IMR-90 (cell line): ENCODE results near the gene MCTP1. TPM values are rescaled to one million over a fixed set of nuclear protein-coding genes. Genes with fewer than 3 reads are reported as not detected.

Experiments used
- ATAC-seq: fragments of 200-7000 bp; cut with Tn5 transposase; 2 replicates; pipeline ENCODE4 v1.9.1; 2020; ENCODE audit warnings: low read depth, mild to moderate bottlenecking, moderate library complexity
- BruUV-seq: library from RNA; stranded (reverse); fragments of 400-500 nt; replicated peaks from 2 replicates; lab custom pipeline; 2021; lab: Mats Ljungman, UMichigan
- CTCF ChIA-PET: fragments of 300-600 bp; formaldehyde crosslinking; extraction: SDS; loops from one replicate; lab custom pipeline; 2021; ENCODE audit warnings: antibody characterized with exemption; lab: Yijun Ruan, JAX
- POLR2A ChIA-PET: fragments of 300-600 bp; sonication (Branson Sonifier 250); formaldehyde crosslinking; loops from one replicate; lab custom pipeline; 2022; ENCODE audit warnings: antibody characterized with exemption; ENCODE audit not compliant: unreplicated experiment; lab: Charles Lee
- DNase-seq: peaks from one replicate; pipeline ENCODE4 v3.0.0; 2013
- H2AFZ ChIP-seq: replicated peaks from 2 replicates; pipeline ENCODE3; 2013; ENCODE audit warnings: low read length, mild to moderate bottlenecking; ENCODE audit not compliant: poor library complexity
- H2AK5ac ChIP-seq: 2 replicates; pipeline ENCODE4 v1.6.1; 2013; ENCODE audit warnings: low read depth, low read length, inconsistent platforms
- H2AK9ac ChIP-seq: replicated peaks from 2 replicates; pipeline ENCODE3; 2013; ENCODE audit warnings: mild to moderate bottlenecking, low read depth, low read length, moderate library complexity; ENCODE audit not compliant: poor library complexity
- H2BK120ac ChIP-seq: 2 replicates; pipeline ENCODE4 v1.6.1; 2013; ENCODE audit warnings: low read depth, low read length, inconsistent platforms
- H2BK15ac ChIP-seq: 3 replicates; pipeline ENCODE4 v1.6.1; 2013; ENCODE audit warnings: low read depth, low read length, inconsistent platforms
- H2BK20ac ChIP-seq: 2 replicates; pipeline ENCODE4 v1.6.1; 2013; ENCODE audit warnings: low read depth, mild to moderate bottlenecking, inconsistent platforms, low read length, moderate library complexity
- H2BK5ac ChIP-seq: 2 replicates; pipeline ENCODE4 v1.6.1; 2013; ENCODE audit warnings: mild to moderate bottlenecking, low read depth, low read length, inconsistent platforms; ENCODE audit not compliant: poor library complexity, severe bottlenecking
- H3K14ac ChIP-seq: replicated peaks from 2 replicates; pipeline ENCODE4 v1.6.1; 2013; ENCODE audit warnings: low read depth, low read length, inconsistent platforms
- H3K18ac ChIP-seq: 2 replicates; pipeline ENCODE4 v1.6.1; 2013; ENCODE audit warnings: low read depth, low read length, control low read depth
- H3K23ac ChIP-seq: 2 replicates; pipeline ENCODE4 v1.6.1; 2013; ENCODE audit warnings: low read depth, low read length, inconsistent platforms
- H3K27ac ChIP-seq: 2 replicates; pipeline ENCODE4 v1.5.1; 2013; ENCODE audit warnings: mild to moderate bottlenecking, control low read depth, low read length; ENCODE audit not compliant: insufficient read depth
- H3K27me3 ChIP-seq: 2 replicates; pipeline ENCODE4 v1.6.1; 2013; ENCODE audit warnings: low read length; ENCODE audit not compliant: control insufficient read depth, insufficient read depth
- H3K36me3 ChIP-seq: 2 replicates; pipeline ENCODE4 v1.6.1; 2013; ENCODE audit warnings: low read length, mixed read lengths; ENCODE audit not compliant: control insufficient read depth, insufficient read depth
- H3K4ac ChIP-seq: 2 replicates; pipeline ENCODE4 v1.6.1; 2013; ENCODE audit warnings: low read depth, low read length, inconsistent platforms
- H3K4me1 ChIP-seq: 2 replicates; pipeline ENCODE4 v1.6.1; 2013; ENCODE audit warnings: low read length, mixed read lengths; ENCODE audit not compliant: control insufficient read depth, insufficient read depth
- H3K4me2 ChIP-seq: 2 replicates; pipeline ENCODE4 v1.6.1; 2013; ENCODE audit warnings: low read depth, mild to moderate bottlenecking, control low read depth, low read length, moderate library complexity
- H3K4me3 ChIP-seq: 2 replicates; pipeline ENCODE4 v1.5.1; 2013; ENCODE audit warnings: low read depth, mild to moderate bottlenecking, control low read depth, low read length, moderate library complexity; ENCODE audit not compliant: insufficient read depth
- H3K56ac ChIP-seq: 2 replicates; pipeline ENCODE4 v1.6.1; 2013; ENCODE audit warnings: low read length, inconsistent platforms; ENCODE audit not compliant: insufficient read depth; ENCODE audit errors: extremely low read depth
- H3K79me1 ChIP-seq, 2 experiments: 2 replicates each; pipeline ENCODE4 v1.6.1; 2013; ENCODE audit warnings: low read length in 2 of 2, inconsistent platforms in 1 of 2, low read depth in 1 of 2
- H3K9ac ChIP-seq: 2 replicates; pipeline ENCODE4 v1.6.1; 2013; ENCODE audit warnings: low read depth, low read length, control low read depth
- H3K9me1 ChIP-seq: 2 replicates; pipeline ENCODE4 v1.6.1; 2013; ENCODE audit warnings: low read length, inconsistent platforms; ENCODE audit not compliant: insufficient read depth
- H3K9me3 ChIP-seq: 2 replicates; pipeline ENCODE4 v1.6.1; 2013; ENCODE audit warnings: low read length; ENCODE audit not compliant: control insufficient read depth, insufficient read depth
- H4K20me1 ChIP-seq: 2 replicates; pipeline ENCODE4 v1.6.1; 2013; ENCODE audit warnings: low read length, inconsistent platforms; ENCODE audit not compliant: insufficient read depth
- H4K5ac ChIP-seq: 2 replicates; pipeline ENCODE4 v1.6.1; 2013; ENCODE audit warnings: mild to moderate bottlenecking, low read depth, low read length, control low read depth
- H4K8ac ChIP-seq, 2 experiments: 2 replicates each; pipeline ENCODE4 v1.6.1; 2013; ENCODE audit warnings: low read depth in 2 of 2, low read length in 2 of 2, control low read depth in 1 of 2, inconsistent platforms in 1 of 2
- H4K91ac ChIP-seq: 2 replicates; pipeline ENCODE4 v1.6.1; 2013; ENCODE audit warnings: low read depth, low read length, inconsistent platforms; ENCODE audit not compliant: insufficient read depth
- BHLHE40 ChIP-seq: fragments of 150-350 bp; IDR thresholded peaks from 2 replicates; pipeline ENCODE4 v1.6.1; 2016; ENCODE audit warnings: mild to moderate bottlenecking, low read depth, low read length
- CEBPB ChIP-seq: IDR thresholded peaks from 2 replicates; pipeline ENCODE4 v1.6.1; 2012; ENCODE audit warnings: low read depth, low read length, improper control_type of control experiment
- CHD1 ChIP-seq: IDR thresholded peaks from 2 replicates; pipeline ENCODE4 v1.6.1; 2012; ENCODE audit warnings: low read depth, low read length, improper control_type of control experiment
- ELK1 ChIP-seq: fragments of 150-350 bp; IDR thresholded peaks from 2 replicates; pipeline ENCODE4 v1.6.1; 2016; ENCODE audit warnings: low read depth, mild to moderate bottlenecking, low read length, moderate library complexity, borderline replicate concordance
- FOS ChIP-seq: fragments of 150-350 bp; IDR thresholded peaks from 2 replicates; pipeline ENCODE4 v1.6.1; 2016; ENCODE audit warnings: low read depth, low read length
- MAZ ChIP-seq: IDR thresholded peaks from 2 replicates; pipeline ENCODE4 v1.6.1; 2012; ENCODE audit warnings: low read depth, mild to moderate bottlenecking, low read length, improper control_type of control experiment, moderate library complexity, borderline replicate concordance
- MXI1 ChIP-seq: IDR thresholded peaks from 2 replicates; pipeline ENCODE4 v1.6.1; 2012; ENCODE audit warnings: low read depth, mild to moderate bottlenecking, low read length, moderate library complexity, borderline replicate concordance
- NFE2L2 ChIP-seq: fragments of 150-350 bp; IDR thresholded peaks from 2 replicates; pipeline ENCODE4 v1.6.1; 2016; ENCODE audit warnings: low read depth, mild to moderate bottlenecking, low read length
- POLR2A ChIP-seq: IDR thresholded peaks from 2 replicates; pipeline ENCODE4 v1.6.1; 2012; ENCODE audit warnings: mild to moderate bottlenecking, low read depth, low read length
- RAD21 ChIP-seq: IDR thresholded peaks from 2 replicates; pipeline ENCODE4 v1.6.1; 2012; ENCODE audit warnings: low read length, improper control_type of control experiment
- RCOR1 ChIP-seq: IDR thresholded peaks from 2 replicates; pipeline ENCODE4 v1.6.1; 2012; ENCODE audit warnings: mild to moderate bottlenecking, low read length, improper control_type of control experiment; ENCODE audit not compliant: insufficient replicate concordance
- RFX5 ChIP-seq: IDR thresholded peaks from 2 replicates; pipeline ENCODE4 v1.8.0; 2012; ENCODE audit warnings: low read depth, mild to moderate bottlenecking, low read length, moderate library complexity
- SMC3 ChIP-seq: fragments of 150-350 bp; IDR thresholded peaks from 2 replicates; pipeline ENCODE4 v1.6.1; 2016; ENCODE audit warnings: low read depth, mild to moderate bottlenecking, antibody characterized with exemption, low read length, moderate library complexity
- USF2 ChIP-seq: fragments of 150-350 bp; IDR thresholded peaks from 2 replicates; pipeline ENCODE4 v1.6.1; 2017; ENCODE audit warnings: mild to moderate bottlenecking, antibody characterized with exemption, low read length, low read depth
- WGBS, 2 experiments: methylation state at CpG; one replicate each; pipeline versions ENCODE4 v1.1.5 to v1.1.7; 2013; ENCODE audit warnings: missing lambda C conversion rate in 2 of 2; ENCODE audit not compliant: insufficient read length in 1 of 2; ENCODE audit errors: extremely low coverage in 2 of 2; 5-methylcytosine and 5-hydroxymethylcytosine counted together
- dilution Hi-C: fragments of 300-500 bp; cut with HindIII; formaldehyde crosslinking; loops from one replicate; pipeline ENCODE4 v1.14.3; 2018; ENCODE audit warnings: low sequenced_read_pairs; ENCODE audit not compliant: unreplicated experiment
- in situ Hi-C: fragments of 300-500 bp; cut with MboI; formaldehyde crosslinking; loops from 3 replicates; pipeline ENCODE4 v1.14.3; 2019; ENCODE audit warnings: low sequenced_read_pairs, inconsistent platforms, mixed read lengths
- intact Hi-C: fragments of 100-400 bp; cut with micrococcal nuclease; formaldehyde crosslinking; loops from 2 replicates; pipeline ENCODE4 v1.10.0; 2022
- polyA plus RNA-seq, 3 experiments: library from polyadenylated mRNA; depleted of rRNA; stranded (reverse); fragments of >200 nt; gene quantifications; 2 replicates each; pipeline ENCODE4 v1.2.3, GENCODE V29; 2012; ENCODE audit warnings: low replicate concordance in 1 of 3
- total RNA-seq: library from RNA; depleted of rRNA; stranded (reverse); fragments of >200 nt; gene quantifications from 2 replicates; pipeline ENCODE4 v1.2.3, GENCODE V29; 2012
- TF ChIP-seq, protein P1 (sequence below): conservative IDR thresholded peaks from 2 replicates; pipeline ENCODE4 v1.5.1; 2012; ENCODE audit warnings: mild to moderate bottlenecking, low read depth, low read length, improper control_type of control experiment

Gene MCTP1
- total and polyA plus RNA-seq, 2 of the 4 experiments (the other 2 are of a cell fraction): 0.21 TPM; not detected in 1

- Histone ChIP-seq H4K8ac (no peak overlapping the region), H2BK5ac (no peak overlapping the region), H3K4me2 (no peak overlapping the region), H2BK20ac (no peak overlapping the region), H3K23ac (no peak overlapping the region), H3K18ac (no peak overlapping the region), H3K9me1 (no peaks in the 10 kb centered on the region), H3K9ac (no peak overlapping the region), H4K91ac (no peak overlapping the region), H2AK9ac (no peak overlapping the region), H3K56ac (no peak overlapping the region), H3K9me3 (no peaks in the 10 kb centered on the region), H4K5ac (no peak overlapping the region), H3K27me3 (no peaks in the 10 kb centered on the region), H2AFZ (no peak overlapping the region), H2BK120ac (no peak overlapping the region), H3K27ac (no peak overlapping the region), H2BK15ac (no peak overlapping the region), H3K4me3 (no peak overlapping the region), H3K14ac (no peak overlapping the region), H3K4ac (no peak overlapping the region), H3K4me1 (no peaks in the 10 kb centered on the region), H3K79me1 (no peaks in the 10 kb centered on the region), H2AK5ac (no peak overlapping the region), H3K36me3 (no peaks in the 10 kb centered on the region), H4K20me1 (no peaks in the 10 kb centered on the region)
- in situ Hi-C loops: loop anchor here (5.0 kb wide), 1 partner anchor 294 kb away; no protein-coding TSS in a partner anchor
- ChIA-PET CTCF (interaction anchor here (3.1 kb wide), 1 partner anchor 293 kb away, joined by 14 read pairs; no protein-coding TSS in a partner anchor), POLR2A (no interaction called here)
- WGBS, 2 experiments: no CpG with 5 or more reads among the region's 4 CpGs
- no TSS peak for BruUV-seq
- dilution Hi-C loops: no loop called here
- DNase-seq: peak; percentile 49
- peak; percentile 71 for ATAC-seq
- intact Hi-C loops: loop anchor here (1.0 kb wide), 1 partner anchor 292 kb away; no protein-coding TSS in a partner anchor
- TF ChIP-seq, protein P1, sequence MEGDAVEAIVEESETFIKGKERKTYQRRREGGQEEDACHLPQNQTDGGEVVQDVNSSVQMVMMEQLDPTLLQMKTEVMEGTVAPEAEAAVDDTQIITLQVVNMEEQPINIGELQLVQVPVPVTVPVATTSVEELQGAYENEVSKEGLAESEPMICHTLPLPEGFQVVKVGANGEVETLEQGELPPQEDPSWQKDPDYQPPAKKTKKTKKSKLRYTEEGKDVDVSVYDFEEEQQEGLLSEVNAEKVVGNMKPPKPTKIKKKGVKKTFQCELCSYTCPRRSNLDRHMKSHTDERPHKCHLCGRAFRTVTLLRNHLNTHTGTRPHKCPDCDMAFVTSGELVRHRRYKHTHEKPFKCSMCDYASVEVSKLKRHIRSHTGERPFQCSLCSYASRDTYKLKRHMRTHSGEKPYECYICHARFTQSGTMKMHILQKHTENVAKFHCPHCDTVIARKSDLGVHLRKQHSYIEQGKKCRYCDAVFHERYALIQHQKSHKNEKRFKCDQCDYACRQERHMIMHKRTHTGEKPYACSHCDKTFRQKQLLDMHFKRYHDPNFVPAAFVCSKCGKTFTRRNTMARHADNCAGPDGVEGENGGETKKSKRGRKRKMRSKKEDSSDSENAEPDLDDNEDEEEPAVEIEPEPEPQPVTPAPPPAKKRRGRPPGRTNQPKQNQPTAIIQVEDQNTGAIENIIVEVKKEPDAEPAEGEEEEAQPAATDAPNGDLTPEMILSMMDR: peak; percentile 64
- peak; percentile 34 for TF ChIP-seq SMC3
- no peak for TF ChIP-seq RCOR1
- TF ChIP-seq NFE2L2: no peak
- no peak for TF ChIP-seq USF2
- no peak for TF ChIP-seq RFX5
- no peak for TF ChIP-seq POLR2A
- TF ChIP-seq CHD1: no peak
- no peak for TF ChIP-seq FOS
- TF ChIP-seq MAZ: no peak
- no peak for TF ChIP-seq BHLHE40
- no peak for TF ChIP-seq CEBPB
- no peak for TF ChIP-seq MXI1
- peak; percentile 50 for TF ChIP-seq RAD21
- no peak for TF ChIP-seq ELK1
These were observed 23.3 kb downstream of the MCTP1 start for GRCh38 chr5:95261437-95262175.
